HepG2 (cell line): ENCODE measurements around the gene NCAPD2. TPM values are rescaled to one million over a fixed set of nuclear protein-coding genes. Genes with fewer than 3 reads are reported as not detected.
A peak's percentile ranks its signal among the peaks of the same experiment; 100 is the strongest.

Experiments
- ATAC-seq: fragments of 200-7000 bp; cut with Tn5 transposase; 3 replicates; pipeline ENCODE4 v1.9.1; 2020; ENCODE audit warnings: mild to moderate bottlenecking, moderate library complexity
- BruUV-seq: library from RNA; stranded (reverse); fragments of 400-500 nt; replicated peaks from 2 replicates; lab custom pipeline; 2021; lab: Mats Ljungman, UMichigan
- CTCF ChIA-PET: fragments of 300-600 bp; formaldehyde crosslinking; extraction: SDS; loops from one replicate; lab custom pipeline; 2021; ENCODE audit warnings: low total read pairs, inconsistent platforms, low intra/inter-chr PET ratio; lab: Yijun Ruan, JAX
- POLR2A ChIA-PET: fragments of 350-600 bp; sonication (Branson Sonifier 250); formaldehyde crosslinking; loops from one replicate; lab custom pipeline; 2020; ENCODE audit warnings: antibody characterized with exemption, inconsistent platforms; lab: Yijun Ruan, JAX
- DNase-seq: peaks from one replicate; pipeline ENCODE4 v3.0.0-alpha.2; 2015; ENCODE audit warnings: low spot score
- FAIRE-seq: peaks from 3 replicates; lab custom pipeline; 2011; peaks lifted over from hg19 to GRCh38; lab: Jason Lieb, UNC
- H2AFZ ChIP-seq: one replicate; pipeline ENCODE4 v1.6.1; 2011; ENCODE audit warnings: low read length, inconsistent platforms
- H3K27ac ChIP-seq: fragments of 300-600 bp; 3 replicates; pipeline ENCODE4 v1.8.0; 2011; ENCODE audit warnings: mixed run types, mild to moderate bottlenecking, mixed read lengths, low read length, inconsistent platforms; ENCODE audit not compliant: insufficient read depth; ENCODE audit errors: extremely low read length
- H3K27me3 ChIP-seq, 2 experiments: fragments of 200-600 bp in 1 of 2; 2 replicates in 1 of 2; 3 replicates in 1 of 2; pipeline versions ENCODE4 v1.6.0 to v1.8.0; 2011; ENCODE audit warnings: low read length in 2 of 2, mild to moderate bottlenecking in 2 of 2, moderate library complexity in 2 of 2, inconsistent platforms in 1 of 2; ENCODE audit not compliant: insufficient read depth in 2 of 2, control insufficient read depth in 1 of 2
- H3K36me3 ChIP-seq, 2 experiments: fragments of 200-600 bp in 1 of 2; replicated peaks in 1 of 2; 2 replicates in 1 of 2; 3 replicates in 1 of 2; pipeline versions ENCODE4 v1.5.1 to v1.8.0; 2011; ENCODE audit warnings: low read length in 2 of 2, inconsistent platforms in 1 of 2; ENCODE audit not compliant: insufficient read depth in 2 of 2, control insufficient read depth in 1 of 2
- H3K4me1 ChIP-seq: 2 replicates; pipeline ENCODE4 v1.5.1; 2012; ENCODE audit warnings: low read length, inconsistent platforms; ENCODE audit not compliant: insufficient read depth
- H3K4me2 ChIP-seq: 2 replicates; pipeline ENCODE4 v1.6.0; 2011; ENCODE audit warnings: low read depth, low read length, inconsistent platforms
- H3K4me3 ChIP-seq, 3 experiments: fragments of 200-600 bp in 1 of 3; sonication (generic), shearing (Covaris generic) in 1 of 3; replicated peaks in 1 of 3; 2 replicates each; pipeline ENCODE4 v1.5.1; 2011 to 2016; ENCODE audit warnings: low read length in 3 of 3, inconsistent platforms in 2 of 3, low read depth in 2 of 3, mild to moderate bottlenecking in 2 of 3, control low read depth in 1 of 3, mixed read lengths in 1 of 3; ENCODE audit not compliant: insufficient read depth in 1 of 3
- H3K79me2 ChIP-seq: one replicate; pipeline ENCODE4 v1.6.1; 2011; ENCODE audit warnings: low read length, inconsistent platforms; ENCODE audit not compliant: insufficient read depth
- H3K9ac ChIP-seq: 2 replicates; pipeline ENCODE4 v1.6.0; 2011; ENCODE audit warnings: mild to moderate bottlenecking, low read depth, low read length, inconsistent platforms; ENCODE audit not compliant: insufficient read depth
- H3K9me3 ChIP-seq: 2 replicates; pipeline ENCODE4 v1.5.1; 2012; ENCODE audit warnings: mild to moderate bottlenecking, low read length
- H4K20me1 ChIP-seq: 2 replicates; pipeline ENCODE4 v1.6.0; 2011; ENCODE audit warnings: inconsistent platforms, mild to moderate bottlenecking, low read length, moderate library complexity; ENCODE audit not compliant: insufficient read depth
- ARHGAP35 ChIP-seq: sonication (generic); formaldehyde crosslinking; IDR thresholded peaks from 2 replicates; pipeline ENCODE4 v1.9.0; 2022; ENCODE audit warnings: mild to moderate bottlenecking, inconsistent platforms, moderate library complexity, missing genetic modification reagents, borderline replicate concordance
- CHD2 ChIP-seq: IDR thresholded peaks from 2 replicates; pipeline ENCODE4 v1.6.1; 2011; ENCODE audit warnings: low read depth, low read length, improper control_type of control experiment
- DR1 ChIP-seq: sonication (generic); formaldehyde crosslinking; IDR thresholded peaks from 2 replicates; pipeline ENCODE4 v1.8.0; 2021; ENCODE audit warnings: mild to moderate bottlenecking, missing genetic modification reagents, inconsistent platforms
- JUN ChIP-seq: sonication (generic); formaldehyde crosslinking; IDR thresholded peaks from 2 replicates; pipeline ENCODE4 v1.4.0; 2020; ENCODE audit warnings: mild to moderate bottlenecking, missing genetic modification reagents
- MTF2 ChIP-seq: sonication (generic); formaldehyde crosslinking; IDR thresholded peaks from 2 replicates; pipeline ENCODE4 v1.5.0; 2020; ENCODE audit warnings: missing genetic modification reagents, borderline replicate concordance
- RAD51 ChIP-seq: fragments of 450-650 bp; IDR thresholded peaks from 2 replicates; pipeline ENCODE4 v1.6.1; 2016; ENCODE audit warnings: borderline replicate concordance
- SP2 ChIP-seq: sonication (generic); formaldehyde crosslinking; IDR thresholded peaks from 2 replicates; pipeline ENCODE4 v1.5.1; 2020; ENCODE audit warnings: mild to moderate bottlenecking, missing genetic modification reagents
- TCF12 ChIP-seq, 2 experiments: fragments of 450-650 bp in 1 of 2; sonication (generic) in 1 of 2; formaldehyde crosslinking in 1 of 2; IDR thresholded peaks; 2 replicates each; pipeline versions ENCODE4 v1.6.1 to v1.8.0; 2017 to 2022; ENCODE audit warnings: antibody characterized with exemption in 1 of 2, mild to moderate bottlenecking in 1 of 2, missing genetic modification reagents in 1 of 2, moderate library complexity in 1 of 2
- ZBTB21 ChIP-seq: sonication (generic); formaldehyde crosslinking; IDR thresholded peaks from 2 replicates; pipeline ENCODE4 v1.4.0; 2020; ENCODE audit warnings: missing genetic modification reagents
- ZBTB38 ChIP-seq: sonication (generic); formaldehyde crosslinking; IDR thresholded peaks from 2 replicates; pipeline ENCODE4 v1.5.1; 2020; ENCODE audit warnings: mild to moderate bottlenecking, missing genetic modification reagents
- ZNF317 ChIP-seq: sonication (generic); formaldehyde crosslinking; IDR thresholded peaks from 2 replicates; pipeline ENCODE4 v1.5.0; 2020; ENCODE audit warnings: mild to moderate bottlenecking, missing genetic modification reagents
- ZNF598 ChIP-seq: sonication (generic); formaldehyde crosslinking; IDR thresholded peaks from 2 replicates; pipeline ENCODE4 v1.5.1; 2020; ENCODE audit warnings: mild to moderate bottlenecking, missing genetic modification reagents, borderline replicate concordance
- ZNF614 ChIP-seq: IDR thresholded peaks from 2 replicates; pipeline ENCODE4 v1.6.1; 2018; ENCODE audit warnings: missing biosample characterization, missing genetic modification reagents, inconsistent platforms, borderline replicate concordance
- ZNF792 ChIP-seq: IDR thresholded peaks from 2 replicates; pipeline ENCODE4 v1.6.1; 2016
- WGBS: methylation state at CpG from one replicate; pipeline ENCODE4 v1.1.6; 2017; ENCODE audit warnings: low lambda C conversion rate; 5-methylcytosine and 5-hydroxymethylcytosine counted together
- in situ Hi-C: cut with HindIII; loops from 2 replicates; pipeline ENCODE4 v1.10.0; 2017; ENCODE audit warnings: low pct_unique_long_range_greater_than_20kb; ENCODE audit not compliant: extremely low pct_ligation_motif_present
- intact Hi-C: fragments of 100-400 bp; cut with micrococcal nuclease; formaldehyde crosslinking; loops from one replicate; pipeline ENCODE4 v1.10.0; 2022; ENCODE audit not compliant: unreplicated experiment
- polyA plus RNA-seq, 8 experiments: library from polyadenylated mRNA; depleted of rRNA in 3 of 8; stranded (reverse) in 7 of 8; unstranded in 1 of 8; fragments of >200 nt; fragmentation: Illumina TruSeq in 4 of 8; extraction: Trizol in 4 of 8; gene quantifications; 2 replicates each; pipeline versions ENCODE4 v1.2.1 to v1.2.3, GENCODE V29; 2011 to 2016; ENCODE audit warnings: low read depth in 4 of 8, missing spikeins in 1 of 8, mixed read lengths in 1 of 8; ENCODE audit not compliant: insufficient read depth in 1 of 8
- total RNA-seq, 5 experiments: library from RNA; depleted of rRNA; stranded (reverse); fragments of >200 nt; fragmentation: Illumina TruSeq; extraction: Trizol; gene quantifications; 2 replicates each; pipeline ENCODE4 v1.2.3, GENCODE V29; 2016; ENCODE audit warnings: low read depth in 1 of 5
- TF ChIP-seq, protein P1 (sequence below): sonication (generic); formaldehyde crosslinking; IDR thresholded peaks from 2 replicates; pipeline ENCODE4 v1.4.0; 2020; ENCODE audit warnings: low read depth, missing genetic modification reagents
- TF ChIP-seq, protein P2 (sequence below): sonication (generic); formaldehyde crosslinking; conservative IDR thresholded peaks from 2 replicates; pipeline ENCODE4 v1.8.1; 2023; ENCODE audit warnings: missing genetic modification reagents
- TF ChIP-seq, protein P3 (sequence below): sonication (generic); formaldehyde crosslinking; IDR thresholded peaks from 2 replicates; pipeline ENCODE4 v1.8.0; 2022; ENCODE audit warnings: mild to moderate bottlenecking, missing genetic modification reagents, moderate library complexity
- TF ChIP-seq, protein P4 (sequence below): sonication (generic); IDR thresholded peaks from 2 replicates; pipeline ENCODE4 v1.6.1; 2016; ENCODE audit warnings: low read depth, borderline replicate concordance

NCAPD2 gene
- total and polyA plus RNA-seq, 2 of the 13 experiments (the other 11 are each of a cell fraction or from before 2014, with no cell fraction given): 51.1 to 65.6 TPM

DNA sequence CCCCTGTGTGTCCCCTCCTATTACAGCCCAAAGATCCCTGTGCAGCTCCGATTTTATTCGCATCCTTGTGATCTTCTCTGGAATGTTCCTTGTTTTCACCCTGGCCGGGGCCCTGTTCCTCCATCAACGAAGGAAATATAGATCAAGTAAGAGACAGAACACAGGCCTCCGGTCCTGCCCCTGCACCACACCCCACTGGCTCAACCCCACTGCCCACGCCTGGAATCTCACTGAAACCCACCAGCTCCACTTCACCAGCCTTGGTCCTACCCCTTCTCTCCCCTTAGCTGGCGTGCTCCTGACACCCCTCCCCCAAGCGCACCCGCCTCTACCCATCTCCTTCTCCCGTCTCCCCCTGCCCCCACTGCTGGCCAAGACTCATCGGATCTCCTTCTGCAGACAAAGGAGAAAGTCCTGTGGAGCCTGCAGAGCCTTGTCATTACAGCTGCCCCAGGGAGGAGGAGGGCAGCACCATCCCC, 43.0 kb upstream of the NCAPD2 start:
- Histone ChIP-seq H3K4me1 (peaks cover 41% of the 10 kb centered on the region), H3K4me3 (peak overlapping the region in 2 of 3 experiments; percentile 87 to 94; a peak in 5 of 6 replicates), H3K79me2 (peaks cover 4% of the 10 kb centered on the region), H4K20me1 (no peaks in the 10 kb centered on the region), H3K27ac (peak overlapping the region; percentile 90), H3K36me3 (peaks cover 0 to 5% of the 10 kb centered on the region in 2 experiments; a peak in 3 of 5 replicates), H3K4me2 (peak overlapping the region; percentile 95), H3K9me3 (no peaks in the 10 kb centered on the region), H3K27me3 (no peaks in the 10 kb centered on the region; a peak in 1 of 5 replicates), H2AFZ (no peak overlapping the region), H3K9ac (peak overlapping the region; percentile 88)
- TSS peak; percentile 56 for BruUV-seq
- 79% methylated on average over 11 of the region's 11 CpGs for WGBS
- CTCF ChIA-PET: no interaction called here
- no peak for FAIRE-seq
- intact Hi-C loops (no loop called here), in situ Hi-C loops (loop anchor here (25.0 kb wide), 1 partner anchor 389 kb away; no protein-coding TSS in a partner anchor)
- ATAC-seq: no peak
- POLR2A ChIA-PET: interaction anchor here (0.8 to 4.0 kb wide), 25 partner anchors 8 to 238 kb away, joined by 3 to 68 read pairs (median 7); partner anchors contain the start of genes GAPDH, LTBR, MRPL51 and SCNN1A
- no peak for DNase-seq
- peak; percentile 74 for TF ChIP-seq ZBTB38 (CRISPR knock-in tag)
- no peak for TF ChIP-seq ARHGAP35 (CRISPR knock-in tag)
- no peak for TF ChIP-seq ZBTB21 (CRISPR knock-in tag)
- 0 out of 2 replicates have a peak, but pooled peaks have one; percentile 21 for TF ChIP-seq MTF2 (CRISPR knock-in tag)
- TF ChIP-seq ZNF598 (CRISPR knock-in tag): no peak
- TF ChIP-seq, protein P1, sequence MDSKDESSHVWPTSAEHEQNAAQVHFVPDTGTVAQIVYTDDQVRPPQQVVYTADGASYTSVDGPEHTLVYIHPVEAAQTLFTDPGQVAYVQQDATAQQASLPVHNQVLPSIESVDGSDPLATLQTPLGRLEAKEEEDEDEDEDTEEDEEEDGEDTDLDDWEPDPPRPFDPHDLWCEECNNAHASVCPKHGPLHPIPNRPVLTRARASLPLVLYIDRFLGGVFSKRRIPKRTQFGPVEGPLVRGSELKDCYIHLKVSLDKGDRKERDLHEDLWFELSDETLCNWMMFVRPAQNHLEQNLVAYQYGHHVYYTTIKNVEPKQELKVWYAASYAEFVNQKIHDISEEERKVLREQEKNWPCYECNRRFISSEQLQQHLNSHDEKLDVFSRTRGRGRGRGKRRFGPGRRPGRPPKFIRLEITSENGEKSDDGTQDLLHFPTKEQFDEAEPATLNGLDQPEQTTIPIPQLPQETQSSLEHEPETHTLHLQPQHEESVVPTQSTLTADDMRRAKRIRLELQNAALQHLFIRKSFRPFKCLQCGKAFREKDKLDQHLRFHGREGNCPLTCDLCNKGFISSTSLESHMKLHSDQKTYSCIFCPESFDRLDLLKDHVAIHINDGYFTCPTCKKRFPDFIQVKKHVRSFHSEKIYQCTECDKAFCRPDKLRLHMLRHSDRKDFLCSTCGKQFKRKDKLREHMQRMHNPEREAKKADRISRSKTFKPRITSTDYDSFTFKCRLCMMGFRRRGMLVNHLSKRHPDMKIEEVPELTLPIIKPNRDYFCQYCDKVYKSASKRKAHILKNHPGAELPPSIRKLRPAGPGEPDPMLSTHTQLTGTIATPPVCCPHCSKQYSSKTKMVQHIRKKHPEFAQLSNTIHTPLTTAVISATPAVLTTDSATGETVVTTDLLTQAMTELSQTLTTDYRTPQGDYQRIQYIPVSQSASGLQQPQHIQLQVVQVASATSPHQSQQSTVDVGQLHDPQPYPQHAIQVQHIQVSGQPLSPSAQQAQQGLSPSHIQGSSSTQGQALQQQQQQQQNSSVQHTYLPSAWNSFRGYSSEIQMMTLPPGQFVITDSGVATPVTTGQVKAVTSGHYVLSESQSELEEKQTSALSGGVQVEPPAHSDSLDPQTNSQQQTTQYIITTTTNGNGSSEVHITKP (CRISPR knock-in tag): no peak
- no peak for TF ChIP-seq DR1
- TF ChIP-seq, protein P2, sequence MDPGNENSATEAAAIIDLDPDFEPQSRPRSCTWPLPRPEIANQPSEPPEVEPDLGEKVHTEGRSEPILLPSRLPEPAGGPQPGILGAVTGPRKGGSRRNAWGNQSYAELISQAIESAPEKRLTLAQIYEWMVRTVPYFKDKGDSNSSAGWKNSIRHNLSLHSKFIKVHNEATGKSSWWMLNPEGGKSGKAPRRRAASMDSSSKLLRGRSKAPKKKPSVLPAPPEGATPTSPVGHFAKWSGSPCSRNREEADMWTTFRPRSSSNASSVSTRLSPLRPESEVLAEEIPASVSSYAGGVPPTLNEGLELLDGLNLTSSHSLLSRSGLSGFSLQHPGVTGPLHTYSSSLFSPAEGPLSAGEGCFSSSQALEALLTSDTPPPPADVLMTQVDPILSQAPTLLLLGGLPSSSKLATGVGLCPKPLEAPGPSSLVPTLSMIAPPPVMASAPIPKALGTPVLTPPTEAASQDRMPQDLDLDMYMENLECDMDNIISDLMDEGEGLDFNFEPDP (CRISPR knock-in tag): 0 out of 2 replicates have a peak, but pooled peaks have one; percentile 84
- TF ChIP-seq TCF12 (IDR thresholded peaks at IDR 0.05): no peak
- TF ChIP-seq TCF12 (CRISPR knock-in tag; IDR thresholded peaks at IDR 0.05): no peak
- 0 out of 2 replicates have a peak, but pooled peaks have one; percentile 1 for TF ChIP-seq SP2 (CRISPR knock-in tag)
- TF ChIP-seq, protein P3, sequence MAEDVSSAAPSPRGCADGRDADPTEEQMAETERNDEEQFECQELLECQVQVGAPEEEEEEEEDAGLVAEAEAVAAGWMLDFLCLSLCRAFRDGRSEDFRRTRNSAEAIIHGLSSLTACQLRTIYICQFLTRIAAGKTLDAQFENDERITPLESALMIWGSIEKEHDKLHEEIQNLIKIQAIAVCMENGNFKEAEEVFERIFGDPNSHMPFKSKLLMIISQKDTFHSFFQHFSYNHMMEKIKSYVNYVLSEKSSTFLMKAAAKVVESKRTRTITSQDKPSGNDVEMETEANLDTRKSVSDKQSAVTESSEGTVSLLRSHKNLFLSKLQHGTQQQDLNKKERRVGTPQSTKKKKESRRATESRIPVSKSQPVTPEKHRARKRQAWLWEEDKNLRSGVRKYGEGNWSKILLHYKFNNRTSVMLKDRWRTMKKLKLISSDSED (CRISPR knock-in tag): no peak
- TF ChIP-seq CHD2: no peak
- 0 out of 2 replicates have a peak, but pooled peaks have one; percentile 14 for TF ChIP-seq ZNF317 (CRISPR knock-in tag)
- TF ChIP-seq ZNF614 (CRISPR knock-in tag): no peak
- TF ChIP-seq JUN: no peak
- TF ChIP-seq ZNF792 (CRISPR knock-in tag): no peak
- TF ChIP-seq RAD51: no peak
- TF ChIP-seq, protein P4, sequence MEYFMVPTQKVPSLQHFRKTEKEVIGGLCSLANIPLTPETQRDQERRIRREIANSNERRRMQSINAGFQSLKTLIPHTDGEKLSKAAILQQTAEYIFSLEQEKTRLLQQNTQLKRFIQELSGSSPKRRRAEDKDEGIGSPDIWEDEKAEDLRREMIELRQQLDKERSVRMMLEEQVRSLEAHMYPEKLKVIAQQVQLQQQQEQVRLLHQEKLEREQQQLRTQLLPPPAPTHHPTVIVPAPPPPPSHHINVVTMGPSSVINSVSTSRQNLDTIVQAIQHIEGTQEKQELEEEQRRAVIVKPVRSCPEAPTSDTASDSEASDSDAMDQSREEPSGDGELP: no peak
